ENCODE measurements around the gene ASH1L.
"Not testable (repeated sequence)": the region's sequence is repeated elsewhere in the genome, so short reads cannot be mapped to it uniquely, and the experiment has no call there.

Gene ASH1L

DNA sequence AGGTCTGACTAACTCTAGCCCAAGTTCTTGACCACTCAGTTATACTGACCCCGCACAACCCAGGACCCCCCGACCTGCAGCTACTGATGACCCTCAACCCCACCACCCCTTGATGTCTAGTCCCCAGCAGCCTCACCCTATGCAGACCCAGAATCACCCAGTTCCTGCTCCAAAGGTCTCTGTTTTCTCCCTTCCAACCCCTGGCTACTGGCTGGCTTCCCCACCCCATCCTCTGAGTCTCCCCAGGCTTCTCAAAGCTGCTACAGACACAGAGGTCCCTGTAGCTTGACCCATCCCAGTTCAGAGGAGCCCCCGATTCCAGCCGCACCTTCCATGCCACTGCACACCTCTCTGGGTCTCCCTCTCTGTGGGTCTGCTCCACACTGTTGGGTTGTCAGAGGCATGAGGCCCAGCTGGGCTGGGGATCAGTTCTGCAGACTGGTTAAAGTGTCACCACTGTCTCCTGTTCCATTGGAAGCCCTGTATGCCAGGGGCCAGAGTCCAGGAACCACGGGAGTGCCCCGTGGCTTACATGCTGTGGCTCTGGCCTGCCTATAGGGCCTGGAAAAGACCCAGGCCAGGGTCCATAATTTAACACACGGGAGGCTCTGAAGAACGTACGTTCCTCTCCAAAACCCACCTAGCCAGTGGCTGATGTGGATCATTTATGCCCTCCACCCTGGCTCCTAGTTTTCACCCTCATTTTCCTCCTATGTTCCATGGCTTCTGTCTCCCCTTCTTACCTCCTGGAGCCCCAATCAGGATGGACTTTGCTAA, 261.9 kb downstream of the ASH1L start:
- DNase-seq = no peak

GRCh38 chr1:155300024-155300423, 262.6 kb downstream of the ASH1L start:
- DNase-seq = no peak

DNA sequence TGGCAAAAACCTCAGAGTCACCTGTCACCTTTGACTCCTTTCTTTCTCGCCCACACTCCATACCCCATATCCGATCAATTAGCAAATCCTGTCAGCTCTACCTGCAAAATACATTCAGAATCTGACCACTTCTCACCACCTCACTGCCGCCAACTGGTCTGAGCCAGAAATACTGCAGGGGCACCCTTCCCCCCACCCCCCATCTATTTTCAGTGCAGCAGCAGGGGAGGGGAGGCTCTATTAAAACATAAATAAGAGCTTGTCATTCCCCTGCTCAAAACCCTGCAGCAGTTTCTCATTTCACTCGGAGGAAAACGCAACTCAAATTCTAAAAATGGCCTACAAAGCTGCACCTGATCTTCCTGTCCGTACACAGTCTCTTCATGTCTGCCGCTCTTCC, 265.2 kb downstream of the ASH1L start:
- no peak for DNase-seq

GRCh38 chr1:155296661-155297060, 265.9 kb downstream of the ASH1L start:
- DNase-seq = no peak

GRCh38 chr1:155295942-155296267, 266.7 kb downstream of the ASH1L start:
- DNase-seq = no peak

GRCh38 chr1:155295183-155295941, 267.2 kb downstream of the ASH1L start:
- no peak for DNase-seq

GRCh38 chr1:155294520-155295182, 268.0 kb downstream of the ASH1L start:
- no peak for DNase-seq

GRCh38 chr1:155293086-155293749, 269.4 kb downstream of the ASH1L start:
- no peak for DNase-seq

DNA sequence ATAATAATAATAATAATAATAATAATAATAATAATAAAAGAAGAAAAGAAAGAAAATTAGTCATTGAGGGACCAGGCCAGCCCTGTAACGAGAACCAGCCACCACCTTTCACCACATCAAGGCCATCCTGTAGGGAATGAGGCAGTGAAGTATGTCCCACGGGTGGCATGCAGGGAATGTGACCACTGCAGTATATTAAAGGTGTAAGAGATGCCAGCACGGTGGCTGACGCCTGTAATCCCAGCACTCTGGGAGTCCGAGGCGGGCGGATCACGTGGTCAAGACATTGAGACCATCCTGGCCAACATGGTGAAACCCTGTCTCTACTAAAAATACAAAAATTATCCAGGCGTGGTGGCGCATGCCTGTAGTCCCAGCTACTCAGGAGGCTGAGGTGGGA, 271.6 kb downstream of the ASH1L start:
- DNase-seq = not testable (repeated sequence)

GRCh38 chr1:155287987-155288543, 274.5 kb downstream of the ASH1L start:
- DNase-seq = no peak

DNA sequence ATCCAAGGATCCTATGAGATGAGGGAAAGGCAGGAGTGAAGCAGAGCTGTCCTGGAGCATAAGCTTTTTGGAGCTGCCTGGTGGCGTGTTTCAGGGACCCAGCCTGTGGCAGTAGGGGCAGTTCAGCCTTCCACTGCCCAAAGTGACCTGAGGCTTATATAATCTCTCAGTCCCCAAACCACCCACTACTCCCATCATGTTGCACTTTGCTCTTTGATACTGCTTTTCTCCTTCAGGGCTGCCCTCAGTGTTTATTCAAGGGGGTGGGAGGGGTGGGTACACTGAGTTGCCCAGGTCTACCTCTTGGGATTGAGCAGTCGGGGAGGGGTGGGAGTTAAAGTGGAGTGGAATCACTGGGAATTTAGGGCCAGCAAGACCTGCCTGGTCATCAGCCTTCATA, 276.1 kb downstream of the ASH1L start:
- no peak for DNase-seq

- no peak for DNase-seq
Observed at GRCh38 chr1:155285631-155286044, 277.0 kb downstream of the ASH1L start.
